H1 (cell line): ENCODE measurements around the gene PGM2L1. TPM values are rescaled to one million over a fixed set of nuclear protein-coding genes. Genes with fewer than 3 reads are reported as not detected.

ENCODE experiments used
- CTCF ChIA-PET: fragments of 300-600 bp; sonication (Branson Sonifier 250); formaldehyde crosslinking; loops from one replicate; lab custom pipeline; 2021; ENCODE audit not compliant: partially characterized antibody; lab: Charles Lee
- POLR2A ChIA-PET: fragments of 300-600 bp; sonication (Branson Sonifier 250); formaldehyde crosslinking; loops from one replicate; lab custom pipeline; 2021; ENCODE audit warnings: inconsistent platforms; ENCODE audit not compliant: partially characterized antibody; lab: Charles Lee
- DNase-seq, 2 experiments: peaks; one replicate each; pipeline versions ENCODE4 v3.0.0 to v3.0.0-alpha.2; 2010 to 2022; ENCODE audit warnings: low spot score in 2 of 2, low read depth in 1 of 2, mixed read lengths in 1 of 2
- FAIRE-seq: peaks from 2 replicates; lab custom pipeline; 2011; peaks lifted over from hg19 to GRCh38; lab: Jason Lieb, UNC
- H2AFZ ChIP-seq: 2 replicates; pipeline ENCODE4 v1.8.1; 2012; ENCODE audit warnings: low read length, inconsistent platforms
- H2AK5ac ChIP-seq: 2 replicates; pipeline ENCODE4 v1.6.1; 2013; ENCODE audit warnings: low read depth, low read length
- H2BK120ac ChIP-seq: replicated peaks from 2 replicates; pipeline ENCODE3; 2013; ENCODE audit warnings: low read depth, low read length, inconsistent platforms
- H2BK12ac ChIP-seq: 2 replicates; pipeline ENCODE4 v1.6.1; 2013; ENCODE audit warnings: low read depth, low read length
- H2BK15ac ChIP-seq: 2 replicates; pipeline ENCODE4 v1.6.1; 2013; ENCODE audit warnings: low read length
- H2BK20ac ChIP-seq: 2 replicates; pipeline ENCODE4 v1.6.1; 2013; ENCODE audit warnings: low read length
- H2BK5ac ChIP-seq: 2 replicates; pipeline ENCODE4 v1.6.1; 2013; ENCODE audit warnings: low read depth, low read length
- H3K14ac ChIP-seq: 2 replicates; pipeline ENCODE4 v1.6.1; 2013; ENCODE audit warnings: inconsistent platforms; ENCODE audit not compliant: insufficient read length
- H3K18ac ChIP-seq: 2 replicates; pipeline ENCODE4 v1.6.1; 2013; ENCODE audit warnings: low read length; ENCODE audit errors: extremely low read depth
- H3K23ac ChIP-seq: 2 replicates; pipeline ENCODE4 v1.6.1; 2013; ENCODE audit warnings: inconsistent platforms; ENCODE audit not compliant: insufficient read length
- H3K23me2 ChIP-seq: 2 replicates; pipeline ENCODE4 v1.6.1; 2013; ENCODE audit warnings: low read depth, low read length
- H3K27ac ChIP-seq: 2 replicates; pipeline ENCODE4 v1.6.1; 2011; ENCODE audit warnings: low read depth, low read length, inconsistent platforms
- H3K27me3 ChIP-seq, 4 experiments: replicated peaks in 1 of 4; 1 replicate in 1 of 4; 2 replicates in 3 of 4; pipeline versions ENCODE4 v1.6.1 to v1.8.1; 2011 to 2013; ENCODE audit warnings: low read length in 3 of 4, mild to moderate bottlenecking in 3 of 4, inconsistent platforms in 2 of 4, mixed read lengths in 2 of 4, moderate library complexity in 1 of 4; ENCODE audit not compliant: control insufficient read depth in 3 of 4, insufficient read depth in 3 of 4; ENCODE audit errors: extremely low read depth in 1 of 4
- H3K36me3 ChIP-seq, 4 experiments: 2 replicates each; pipeline versions ENCODE4 v1.6.1 to v1.8.1; 2011 to 2013; ENCODE audit warnings: mild to moderate bottlenecking in 4 of 4, low read length in 3 of 4, moderate library complexity in 2 of 4, control low read depth in 1 of 4, inconsistent platforms in 1 of 4; ENCODE audit not compliant: insufficient read depth in 4 of 4, control insufficient read depth in 2 of 4
- H3K4ac ChIP-seq: replicated peaks from 2 replicates; pipeline ENCODE3; 2013; ENCODE audit warnings: low read length, low read depth, mixed read lengths, inconsistent platforms; ENCODE audit not compliant: insufficient read length
- H3K4me1 ChIP-seq, 4 experiments: replicated peaks in 1 of 4; 1 replicate in 1 of 4; 2 replicates in 3 of 4; pipeline versions ENCODE4 v1.6.1 to v1.8.1; 2011 to 2013; ENCODE audit warnings: low read length in 3 of 4, inconsistent platforms in 2 of 4, mixed read lengths in 1 of 4; ENCODE audit not compliant: insufficient read depth in 4 of 4, control insufficient read depth in 3 of 4
- H3K4me2 ChIP-seq, 2 experiments: 2 replicates each; pipeline versions ENCODE4 v1.6.1 to v1.8.1; 2011 to 2013; ENCODE audit warnings: low read depth in 2 of 2, low read length in 2 of 2, control low read depth in 1 of 2, inconsistent platforms in 1 of 2, mild to moderate bottlenecking in 1 of 2; ENCODE audit not compliant: insufficient read depth in 1 of 2
- H3K4me3 ChIP-seq, 4 experiments: fragments of 200-600, 300-600 bp in 1 of 4; sonication (generic), shearing (Covaris generic), sonication (Bioruptor Twin) in 1 of 4; 2 replicates each; pipeline versions ENCODE4 v1.5.1 to v1.8.1; 2011 to 2016; ENCODE audit warnings: low read length in 4 of 4, low read depth in 3 of 4, control low read depth in 2 of 4, inconsistent platforms in 2 of 4, mild to moderate bottlenecking in 2 of 4, mixed read lengths in 1 of 4, moderate library complexity in 1 of 4; ENCODE audit not compliant: insufficient read depth in 2 of 4; ENCODE audit errors: extremely low read depth in 1 of 4
- H3K56ac ChIP-seq: replicated peaks from 2 replicates; pipeline ENCODE3; 2013; ENCODE audit warnings: low read depth, mild to moderate bottlenecking, mixed read lengths, low read length, inconsistent platforms; ENCODE audit not compliant: insufficient read length
- H3K79me1 ChIP-seq: 2 replicates; pipeline ENCODE4 v1.6.1; 2013; ENCODE audit warnings: low read depth, low read length, control low read depth
- H3K79me2 ChIP-seq, 2 experiments: 2 replicates each; pipeline versions ENCODE4 v1.6.1 to v1.8.1; 2012 to 2013; ENCODE audit warnings: low read length in 2 of 2, mild to moderate bottlenecking in 2 of 2, inconsistent platforms in 1 of 2; ENCODE audit not compliant: insufficient read depth in 2 of 2, control insufficient read depth in 1 of 2
- H3K9ac ChIP-seq, 4 experiments: replicated peaks in 1 of 4; 1 replicate in 1 of 4; 2 replicates in 3 of 4; pipeline versions ENCODE4 v1.6.1 to v1.8.1; 2011 to 2013; ENCODE audit warnings: low read depth in 3 of 4, low read length in 3 of 4, control low read depth in 2 of 4, mild to moderate bottlenecking in 2 of 4, moderate library complexity in 2 of 4, inconsistent platforms in 1 of 4; ENCODE audit errors: extremely low read depth in 1 of 4
- H3K9me3 ChIP-seq, 2 experiments: 2 replicates each; pipeline versions ENCODE4 v1.6.1 to v1.8.1; 2012 to 2013; ENCODE audit warnings: mild to moderate bottlenecking in 2 of 2, moderate library complexity in 2 of 2, control low read depth in 1 of 2, inconsistent platforms in 1 of 2, low read depth in 1 of 2, low read length in 1 of 2, mixed read lengths in 1 of 2; ENCODE audit not compliant: insufficient read depth in 2 of 2
- H4K20me1 ChIP-seq, 2 experiments: replicated peaks in 1 of 2; 2 replicates each; pipeline versions ENCODE3 to v1.8.1; 2011 to 2013; ENCODE audit warnings: inconsistent platforms in 2 of 2, low read length in 2 of 2, mild to moderate bottlenecking in 1 of 2; ENCODE audit not compliant: insufficient read depth in 2 of 2, control insufficient read depth in 1 of 2
- H4K5ac ChIP-seq: 2 replicates; pipeline ENCODE4 v1.6.1; 2013; ENCODE audit warnings: low read length, low read depth, mixed read lengths, inconsistent platforms; ENCODE audit not compliant: insufficient read length
- H4K8ac ChIP-seq: 2 replicates; pipeline ENCODE4 v1.8.0; 2013; ENCODE audit warnings: mild to moderate bottlenecking, moderate library complexity, low read length, inconsistent platforms; ENCODE audit not compliant: insufficient read depth; ENCODE audit errors: extremely low read depth
- H4K91ac ChIP-seq: replicated peaks from 2 replicates; pipeline ENCODE3; 2013; ENCODE audit warnings: low read length, mixed read lengths, inconsistent platforms; ENCODE audit not compliant: insufficient read length
- ASH2L ChIP-seq: fragments of 200-600, 300-600 bp; sonication (generic); IDR thresholded peaks from one replicate; pipeline ENCODE4 v1.7.1; 2017; ENCODE audit warnings: low read length
- CHD2 ChIP-seq: IDR thresholded peaks from 2 replicates; pipeline ENCODE4 v1.6.1; 2012; ENCODE audit warnings: low read length, improper control_type of control experiment
- EP300 ChIP-seq, 2 experiments: IDR thresholded peaks; 1 replicate in 1 of 2; 2 replicates in 1 of 2; pipeline ENCODE4 v1.6.1; 2011 to 2012; ENCODE audit warnings: low read depth in 2 of 2, low read length in 2 of 2, mild to moderate bottlenecking in 2 of 2, borderline replicate concordance in 1 of 2, inconsistent platforms in 1 of 2, moderate library complexity in 1 of 2
- EZH2 ChIP-seq: fragments of 200-600 bp; sonication (generic); IDR thresholded peaks from 2 replicates; pipeline ENCODE4 v1.7.1; 2012; ENCODE audit warnings: low read depth, mild to moderate bottlenecking, moderate library complexity, low read length, inconsistent platforms; ENCODE audit not compliant: severe bottlenecking
- GTF2F1 ChIP-seq: IDR thresholded peaks from 2 replicates; pipeline ENCODE4 v1.6.1; 2012; ENCODE audit warnings: low read depth, low read length, improper control_type of control experiment, borderline replicate concordance
- KDM1A ChIP-seq: fragments of 200-600, 300-600 bp; sonication (generic); IDR thresholded peaks from 2 replicates; pipeline ENCODE4 v1.7.1; 2016; ENCODE audit warnings: mild to moderate bottlenecking, low read length, borderline replicate concordance
- KDM4A ChIP-seq: IDR thresholded peaks from one replicate; pipeline ENCODE4 v1.7.1; 2012; ENCODE audit warnings: low read depth, mild to moderate bottlenecking, moderate library complexity, low read length, inconsistent platforms; ENCODE audit not compliant: severe bottlenecking
- MAFK ChIP-seq: IDR thresholded peaks from 2 replicates; pipeline ENCODE4 v1.6.1; 2012; ENCODE audit warnings: low read depth, mild to moderate bottlenecking, improper control_type of control experiment, low read length
- NANOG ChIP-seq: IDR thresholded peaks from 2 replicates; pipeline ENCODE4 v1.6.1; 2011; ENCODE audit warnings: low read length, low read depth, mild to moderate bottlenecking, inconsistent platforms; ENCODE audit not compliant: insufficient read depth, poor library complexity, severe bottlenecking
- POU5F1 ChIP-seq: IDR thresholded peaks from 2 replicates; pipeline ENCODE4 v1.6.1; 2011; ENCODE audit warnings: low read depth, mild to moderate bottlenecking, low read length, moderate library complexity
- RBBP5 ChIP-seq: IDR thresholded peaks from 2 replicates; pipeline ENCODE4 v1.7.1; 2012; ENCODE audit warnings: low read depth, mild to moderate bottlenecking, inconsistent platforms, low read length, moderate library complexity, borderline replicate concordance
- SIN3A ChIP-seq, 2 experiments: IDR thresholded peaks in 1 of 2; conservative IDR thresholded peaks in 1 of 2; 2 replicates each; pipeline ENCODE4 v1.6.1; 2011 to 2012; ENCODE audit warnings: low read length in 2 of 2, improper control_type of control experiment in 1 of 2, low read depth in 1 of 2, mild to moderate bottlenecking in 1 of 2
- SIRT6 ChIP-seq: IDR thresholded peaks from one replicate; pipeline ENCODE4 v1.7.1; 2012; ENCODE audit warnings: low read length, inconsistent platforms
- TAF7 ChIP-seq: optimal IDR thresholded peaks from 2 replicates; pipeline ENCODE3; 2011; ENCODE audit warnings: low read depth, mild to moderate bottlenecking, inconsistent platforms, low read length, moderate library complexity, borderline replicate concordance
- WGBS, 2 experiments: shearing (Covaris generic) in 1 of 2; methylation state at CpG; one replicate each; pipeline versions ENCODE4 v1.1.6 to v1.1.7; 2013 to 2015; ENCODE audit warnings: low lambda C conversion rate in 2 of 2, mixed read lengths in 2 of 2, inconsistent platforms in 1 of 2, low coverage in 1 of 2, missing lambda C conversion rate in 1 of 2; ENCODE audit not compliant: insufficient replicate concordance in 2 of 2, insufficient coverage in 1 of 2, insufficient read length in 1 of 2; ENCODE audit errors: extremely low coverage in 1 of 2, missing lambda C conversion rate in 1 of 2; 5-methylcytosine and 5-hydroxymethylcytosine counted together
- polyA plus RNA-seq, 7 experiments: library from polyadenylated mRNA; depleted of rRNA in 3 of 7; stranded (reverse) in 5 of 7; unstranded in 2 of 7; fragments of >200 nt in 5 of 7; fragments of 200-250 nt in 2 of 7; gene quantifications; 1 replicate in 5 of 7; 2 replicates in 1 of 7; 4 replicates in 1 of 7; pipeline versions ENCODE4 v1.2.1 to v1.2.3, GENCODE V29; 2011 to 2013; ENCODE audit warnings: missing spikeins in 2 of 7, mixed read lengths in 2 of 7
- total RNA-seq: library from RNA; stranded (reverse); fragmentation: NEBNext Ultra II Directional; extraction: Animal tissue kit (Norgen Biotek cat#: 25700); gene quantifications from 2 replicates; pipeline ENCODE4 v1.2.1, GENCODE V29; 2021

PGM2L1 gene
- total and polyA plus RNA-seq, 2 of the 8 experiments (the other 6 are each of a cell fraction or from before 2014, with no cell fraction given): 5.0 to 42.7 TPM

DNA sequence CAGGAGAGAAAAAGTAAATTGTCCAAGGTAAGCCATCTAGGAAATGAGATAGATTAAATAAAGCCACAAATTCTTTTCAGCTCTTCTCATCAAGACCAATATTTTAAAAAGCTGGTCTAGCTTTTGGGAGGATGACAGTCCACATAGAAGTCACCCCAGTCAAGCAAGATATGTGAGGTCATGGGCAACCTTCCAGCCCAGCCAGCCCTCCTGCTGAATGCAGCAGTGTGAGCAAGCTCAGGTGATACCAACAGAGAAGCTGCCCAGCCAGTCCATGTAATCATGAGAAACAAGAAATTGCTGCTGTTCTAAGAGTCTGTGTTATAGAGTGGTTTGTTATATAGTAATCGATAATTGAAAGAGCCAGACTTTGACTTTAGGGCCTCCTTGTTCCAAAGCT lies 40.4 kb upstream of the PGM2L1 start:
- Histone ChIP-seq H3K27ac (no peak overlapping the region), H2BK120ac (no peak overlapping the region), H2AFZ (no peak overlapping the region), H2AK5ac (no peak overlapping the region), H3K9me3 (no peaks in the 10 kb centered on the region), H2BK5ac (no peak overlapping the region), H3K56ac (no peak overlapping the region), H4K5ac (no peak overlapping the region), H4K20me1 (no peaks in the 10 kb centered on the region), H3K36me3 (no peaks in the 10 kb centered on the region), H2BK15ac (no peak overlapping the region), H3K79me2 (no peaks in the 10 kb centered on the region), H3K4me1 (peaks cover 0 to 7% (median 3%) of the 10 kb centered on the region in 4 experiments; a peak in 3 of 7 replicates), H3K79me1 (no peaks in the 10 kb centered on the region), H3K4me2 (no peak overlapping the region), H3K4me3 (no peak overlapping the region), H3K9ac (no peak overlapping the region), H3K23ac (no peak overlapping the region), H3K4ac (no peak overlapping the region), H3K18ac (no peak overlapping the region)
- DNase-seq: no peak
- POLR2A ChIA-PET: no interaction called here
- 93% methylated on average over 1 of the region's 1 CpG; no CpG with 5 or more reads in 1 of the 2 experiments for WGBS, 2 experiments
- TF ChIP-seq CHD2 (no peak), NANOG (no peak), ASH2L (no peak), KDM1A (no peak), EZH2 (no peak), EP300 (IDR thresholded peaks at IDR 0.05; ENCODE audit: borderline replicate concordance in 1 of 2, low read depth in 2 of 2, low read length in 2 of 2) (no peak), RBBP5 (no peak), SIN3A (conservative IDR thresholded peaks at IDR 0.05 in 1 of 2, IDR thresholded peaks at IDR 0.05 in 1 of 2; ENCODE audit: low read depth in 1 of 2, low read length in 2 of 2) (no peak), KDM4A (no peak), SIRT6 (no peak), TAF7 (no peak), MAFK (no peak), POU5F1 (no peak), GTF2F1 (no peak)
- TF ChIP-seq, all 59 proteins: peak for 0
- Histone ChIP-seq H4K91ac (no peak overlapping the region), H3K14ac (no peak overlapping the region), H4K8ac (no peak overlapping the region), H2BK12ac (no peak overlapping the region), H2BK20ac (no peak overlapping the region), H3K27me3 (no peaks in the 10 kb centered on the region), H3K23me2 (no peaks in the 10 kb centered on the region)
- CTCF ChIA-PET: interaction anchor here (6.4 kb wide), 1 partner anchor 12 kb away, joined by 63 read pairs; no protein-coding TSS in a partner anchor
- FAIRE-seq: no peak
